SK-N-SH treated with all-trans-retinoic acid at 6 μM for 48 hours (cell line): Measurements from ENCODE around the gene PFKL.

Experiments
- ARNTL ChIP-seq: fragments of 450-650 bp; formaldehyde crosslinking; IDR thresholded peaks from 2 replicates; pipeline ENCODE4 v1.5.0; 2020; ENCODE audit warnings: low read depth, mild to moderate bottlenecking, moderate library complexity, borderline replicate concordance
- CREB5 ChIP-seq: fragments of 250-450 bp; sonication (Bioruptor Pico); IDR thresholded peaks from 2 replicates; pipeline ENCODE4 v1.5.1; 2020; ENCODE audit warnings: low read depth, mild to moderate bottlenecking, moderate library complexity
- CSDC2 ChIP-seq: fragments of 250-450 bp; sonication (Bioruptor Pico); IDR thresholded peaks from 2 replicates; pipeline ENCODE4 v1.5.0; 2020; ENCODE audit warnings: mild to moderate bottlenecking, moderate library complexity
- GLIS3 ChIP-seq: fragments of 250-450 bp; sonication (Bioruptor Pico); IDR thresholded peaks from 2 replicates; pipeline ENCODE4 v1.5.0; 2020; ENCODE audit warnings: mild to moderate bottlenecking, moderate library complexity
- ISL1 ChIP-seq: fragments of 250-450 bp; sonication (Bioruptor Pico); IDR thresholded peaks from 2 replicates; pipeline ENCODE4 v2.1.2; 2022; ENCODE audit warnings: mild to moderate bottlenecking, moderate library complexity
- PATZ1 ChIP-seq: fragments of 250-450 bp; sonication (Bioruptor Pico); IDR thresholded peaks from 2 replicates; pipeline ENCODE4 v1.8.0; 2020; ENCODE audit warnings: mild to moderate bottlenecking, moderate library complexity, borderline replicate concordance
- PPARA ChIP-seq: fragments of 250-450 bp; sonication (Bioruptor Pico); IDR thresholded peaks from 2 replicates; pipeline ENCODE4 v1.5.0; 2020; ENCODE audit warnings: mild to moderate bottlenecking, borderline replicate concordance
- RARB ChIP-seq: fragments of 250-450 bp; sonication (Bioruptor Pico); IDR thresholded peaks from 2 replicates; pipeline ENCODE4 v1.8.0; 2021; ENCODE audit warnings: mild to moderate bottlenecking, moderate library complexity
- TOX ChIP-seq: fragments of 250-450 bp; sonication (Bioruptor Pico); IDR thresholded peaks from 2 replicates; pipeline ENCODE4 v1.8.0; 2021; ENCODE audit warnings: mild to moderate bottlenecking, moderate library complexity, borderline replicate concordance
- TSHZ2 ChIP-seq: fragments of 250-450 bp; sonication (Bioruptor Pico); IDR thresholded peaks from 2 replicates; pipeline ENCODE4 v1.5.0; 2020; ENCODE audit warnings: mild to moderate bottlenecking, moderate library complexity
- ZFP3 ChIP-seq: fragments of 250-450 bp; sonication (Bioruptor Pico); IDR thresholded peaks from 2 replicates; pipeline ENCODE4 v1.5.0; 2020; ENCODE audit warnings: mild to moderate bottlenecking, moderate library complexity
- ZFP30 ChIP-seq: fragments of 450-650 bp; formaldehyde crosslinking; IDR thresholded peaks from 2 replicates; pipeline ENCODE4 v1.5.0; 2022; ENCODE audit warnings: mild to moderate bottlenecking, moderate library complexity
- ZNF565 ChIP-seq: fragments of 450-650 bp; formaldehyde crosslinking; conservative IDR thresholded peaks from 2 replicates; pipeline ENCODE4 v1.5.0; 2020; ENCODE audit warnings: low read depth, mild to moderate bottlenecking, moderate library complexity

- no peak for TF ChIP-seq CSDC2 (CRISPR knock-in tag)
- no peak for TF ChIP-seq ARNTL (CRISPR knock-in tag)
- no peak for TF ChIP-seq PATZ1 (CRISPR knock-in tag)
- TF ChIP-seq TSHZ2 (CRISPR knock-in tag): no peak
- TF ChIP-seq ZFP30 (CRISPR knock-in tag): no peak
- no peak for TF ChIP-seq TOX (CRISPR knock-in tag)
- TF ChIP-seq CREB5 (CRISPR knock-in tag): no peak
- no peak for TF ChIP-seq ZFP3 (CRISPR knock-in tag)
- no peak for TF ChIP-seq RARB
- TF ChIP-seq PPARA (CRISPR knock-in tag): no peak
- no peak for TF ChIP-seq GLIS3 (CRISPR knock-in tag)
- no peak for TF ChIP-seq ZNF565 (CRISPR knock-in tag)
- no peak for TF ChIP-seq ISL1 (CRISPR knock-in tag)
These were observed 38.4 kb downstream of the PFKL start for GRCh38 chr21:44337941-44338895.
